GM19452 (cell line): ENCODE measurements around the gene DAG1.
A peak's percentile ranks its signal among the peaks of the same experiment; 100 is the strongest.
"Not testable (repeated sequence)": the region's sequence is repeated elsewhere in the genome, so short reads cannot be mapped to it uniquely, and the experiment has no call there.

Experiments used
- ATAC-seq: cut with Tn5 transposase; IDR thresholded peaks from one replicate; pipeline ENCODE4 v1.9.1; 2021; ENCODE audit not compliant: unreplicated experiment

Gene DAG1

DNA sequence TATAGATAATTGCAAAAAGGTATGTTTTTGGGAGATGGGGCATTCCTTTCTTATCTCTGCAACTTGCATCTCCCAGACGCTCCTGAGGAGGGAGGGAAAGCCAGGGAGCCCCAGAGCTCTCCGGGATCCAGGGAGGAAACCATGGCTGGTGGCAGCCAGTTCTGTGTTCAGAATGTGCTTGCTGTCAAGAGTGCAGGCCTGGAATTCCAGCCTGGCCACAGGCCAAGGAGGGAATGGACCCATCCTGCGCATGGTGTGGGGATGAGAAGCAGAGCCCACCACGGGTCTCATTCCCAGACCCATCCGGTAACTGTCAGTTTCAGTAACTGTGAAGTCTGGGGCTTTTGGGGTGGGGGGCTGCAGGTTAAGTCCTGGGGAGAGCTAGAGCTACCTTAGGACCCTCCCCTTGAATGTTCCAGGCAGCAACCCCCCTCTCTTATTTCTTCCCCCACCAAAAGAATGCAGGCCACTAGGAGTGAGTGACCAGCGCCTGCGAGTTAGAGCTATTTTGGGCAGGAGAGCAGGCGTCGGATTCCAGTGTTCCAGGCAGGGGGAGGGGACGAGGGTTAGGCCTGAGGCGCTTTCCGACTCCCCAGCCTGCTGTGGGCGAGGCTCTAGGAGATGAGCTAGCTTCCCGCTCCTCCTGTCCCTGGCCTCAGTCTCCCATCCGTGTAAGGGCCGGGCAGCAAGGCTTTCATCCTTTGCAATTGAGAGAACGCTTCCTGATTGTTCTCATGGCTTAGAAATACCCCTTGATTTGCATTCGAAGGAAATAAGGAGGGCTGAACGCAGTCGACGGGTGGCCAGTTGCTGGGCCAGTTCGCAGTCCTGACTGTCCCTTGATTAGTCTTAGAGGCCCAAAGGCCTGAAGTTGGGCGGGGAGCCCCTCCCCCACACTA lies 781 bp upstream of the DAG1 start:
- no peak for ATAC-seq

GRCh38 chr3:49470714-49471420 lies 800 bp downstream of the DAG1 start:
- peak; percentile 26 for ATAC-seq

GRCh38 chr3:49471856-49472495 lies 1.9 kb downstream of the DAG1 start:
- no peak for ATAC-seq

DNA sequence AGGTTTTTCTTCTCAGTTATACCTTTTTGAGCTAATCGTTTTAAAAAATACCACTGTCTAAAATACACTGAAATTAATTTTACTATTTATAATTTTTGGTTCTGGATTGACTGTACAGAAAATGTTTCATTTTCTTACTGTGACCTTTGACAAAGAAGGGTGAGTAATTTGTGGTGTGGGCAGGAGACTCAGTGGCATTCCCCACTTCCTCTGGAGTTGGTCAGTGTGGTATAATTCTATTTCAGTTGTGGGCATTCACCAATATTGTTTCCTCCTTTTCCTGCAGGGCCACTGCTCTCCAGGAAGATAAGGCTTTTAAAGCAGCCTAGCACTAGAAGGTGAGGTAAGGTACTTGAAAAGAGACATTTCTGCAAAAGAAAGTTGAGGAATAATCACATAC lies 6.5 kb downstream of the DAG1 start:
- no peak for ATAC-seq

GRCh38 chr3:49482766-49483165 lies 12.7 kb downstream of the DAG1 start:
- ATAC-seq: no peak

DNA sequence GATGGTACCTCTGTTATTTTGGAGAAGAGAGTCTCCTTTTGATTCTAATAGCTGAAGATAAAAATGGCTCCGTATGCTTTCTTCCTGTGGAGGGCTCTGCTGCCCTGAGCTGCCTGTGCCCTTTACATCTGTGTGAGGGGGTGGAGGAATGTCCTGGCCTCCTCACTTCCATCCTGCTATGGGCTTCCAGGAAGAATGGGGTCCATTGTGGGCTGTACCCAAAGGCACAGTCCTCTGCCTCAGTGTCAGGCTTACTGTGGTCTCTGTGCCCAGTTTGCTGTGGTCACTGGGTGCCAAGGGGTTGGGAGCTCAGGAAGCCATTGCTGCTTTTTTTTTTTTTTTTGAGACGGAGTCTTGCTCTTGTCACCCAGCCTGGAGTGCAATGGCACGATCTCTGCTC lies 14.4 kb downstream of the DAG1 start:
- no peak for ATAC-seq

GRCh38 chr3:49489247-49489646 lies 19.2 kb downstream of the DAG1 start:
- ATAC-seq: no peak

- no peak for ATAC-seq
These were observed 22.9 kb downstream of the DAG1 start for GRCh38 chr3:49492969-49493368.

DNA sequence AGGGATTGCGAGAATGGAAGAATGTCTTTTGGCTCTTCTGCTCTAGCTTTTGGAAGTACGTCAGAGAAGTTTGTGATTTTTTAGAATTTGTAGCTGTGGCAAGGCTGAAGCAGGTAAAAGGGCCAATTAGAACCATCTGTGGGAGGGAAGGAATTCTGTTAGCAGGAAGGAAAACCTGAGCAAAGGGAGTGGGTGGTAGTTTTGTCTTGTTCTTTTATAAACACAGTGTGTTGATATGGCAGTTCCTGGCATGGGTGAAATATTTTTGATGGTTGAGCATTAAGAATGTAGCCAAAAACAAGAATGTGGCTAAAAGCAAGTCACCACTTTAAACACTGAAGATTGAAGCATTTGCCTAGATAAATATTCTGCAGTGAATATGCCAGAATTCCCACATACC lies 23.8 kb downstream of the DAG1 start:
- no peak for ATAC-seq

GRCh38 chr3:49495023-49495422 lies 25.0 kb downstream of the DAG1 start:
- no peak for ATAC-seq

- ATAC-seq: not testable (repeated sequence)
These were observed 26.8 kb downstream of the DAG1 start for GRCh38 chr3:49496845-49497244.

DNA sequence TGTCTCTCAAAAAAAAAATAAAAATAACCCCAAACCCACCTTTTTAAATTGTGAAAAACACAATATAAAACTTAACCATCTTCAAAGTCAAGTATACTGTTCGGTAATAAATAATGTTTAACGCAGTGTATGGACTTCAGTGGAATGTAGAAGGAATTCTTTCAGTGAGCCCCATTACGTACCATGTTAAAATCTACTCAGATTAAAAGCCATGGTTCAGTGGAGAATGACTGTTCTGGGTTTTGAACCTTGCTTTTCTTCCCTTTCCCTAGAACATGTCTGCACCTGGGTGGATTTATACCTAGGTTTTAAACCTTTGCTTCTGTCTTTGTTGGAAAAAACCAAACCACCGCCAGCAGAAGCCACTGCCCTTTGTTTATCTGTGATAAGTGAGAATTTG lies 27.5 kb downstream of the DAG1 start:
- no peak for ATAC-seq

DNA sequence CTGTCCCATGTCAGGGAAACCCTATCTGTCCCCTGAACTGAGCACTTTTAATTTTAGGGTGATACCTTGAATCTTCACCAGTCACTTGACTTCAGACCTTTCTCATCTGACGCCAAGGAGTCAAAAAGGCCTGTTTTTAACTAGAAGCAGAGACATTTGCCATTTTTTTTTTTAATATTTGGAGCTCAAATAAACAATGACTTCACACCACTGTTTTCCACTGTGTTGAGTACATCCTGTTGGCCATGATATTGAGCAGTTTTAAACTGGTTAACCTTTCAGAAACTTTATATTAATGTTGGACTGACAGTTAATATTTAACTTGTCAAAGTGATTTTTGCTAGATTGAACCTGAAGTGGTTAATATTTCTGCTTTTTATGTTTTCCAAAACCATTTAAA lies 28.2 kb downstream of the DAG1 start:
- no peak for ATAC-seq

DNA sequence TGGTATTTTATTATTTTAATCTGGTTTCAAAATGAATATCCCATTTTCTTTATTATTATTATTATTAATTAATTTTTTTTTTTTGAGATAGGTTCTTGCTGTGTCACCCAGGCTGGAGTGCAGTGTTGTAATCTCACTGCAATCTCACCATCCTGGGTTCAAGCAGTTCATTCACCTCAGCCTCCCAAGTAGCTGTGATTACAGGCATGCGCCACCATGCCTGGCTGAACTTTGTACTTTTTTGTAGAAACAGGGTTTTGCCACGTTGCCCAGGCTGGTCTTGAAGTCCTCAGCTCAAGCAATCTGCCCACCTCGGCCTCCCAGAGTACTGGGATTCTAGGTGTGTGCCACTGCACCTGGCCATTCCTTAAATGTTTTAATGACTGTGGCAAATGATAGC lies 28.6 kb downstream of the DAG1 start:
- no peak for ATAC-seq

DNA sequence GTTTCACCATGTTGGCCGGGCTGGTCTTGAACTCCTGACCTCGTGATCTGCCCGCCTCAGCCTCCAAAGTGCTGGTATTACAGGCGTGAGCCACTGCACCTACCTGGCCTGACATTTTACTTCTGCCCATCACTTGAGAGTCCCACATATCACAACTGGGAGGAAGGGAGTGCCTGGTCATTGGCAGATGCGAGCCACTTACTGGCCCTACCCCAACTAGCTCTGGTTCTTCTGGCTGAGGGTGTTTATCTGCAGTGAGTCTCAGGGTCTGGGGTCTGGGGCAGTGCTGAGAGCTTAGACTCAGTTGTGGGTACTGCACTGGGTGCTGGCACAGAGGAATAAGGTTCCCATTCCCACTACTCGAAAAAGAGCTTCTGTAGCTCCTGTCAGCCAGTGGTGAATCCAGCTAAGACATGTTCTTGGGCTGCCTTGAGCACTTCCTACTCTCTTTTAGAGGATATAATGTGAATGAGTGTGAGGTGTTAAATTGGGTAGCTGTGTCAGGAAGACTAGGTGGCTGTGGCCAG lies 30.2 kb downstream of the DAG1 start:
- no peak for ATAC-seq

DNA sequence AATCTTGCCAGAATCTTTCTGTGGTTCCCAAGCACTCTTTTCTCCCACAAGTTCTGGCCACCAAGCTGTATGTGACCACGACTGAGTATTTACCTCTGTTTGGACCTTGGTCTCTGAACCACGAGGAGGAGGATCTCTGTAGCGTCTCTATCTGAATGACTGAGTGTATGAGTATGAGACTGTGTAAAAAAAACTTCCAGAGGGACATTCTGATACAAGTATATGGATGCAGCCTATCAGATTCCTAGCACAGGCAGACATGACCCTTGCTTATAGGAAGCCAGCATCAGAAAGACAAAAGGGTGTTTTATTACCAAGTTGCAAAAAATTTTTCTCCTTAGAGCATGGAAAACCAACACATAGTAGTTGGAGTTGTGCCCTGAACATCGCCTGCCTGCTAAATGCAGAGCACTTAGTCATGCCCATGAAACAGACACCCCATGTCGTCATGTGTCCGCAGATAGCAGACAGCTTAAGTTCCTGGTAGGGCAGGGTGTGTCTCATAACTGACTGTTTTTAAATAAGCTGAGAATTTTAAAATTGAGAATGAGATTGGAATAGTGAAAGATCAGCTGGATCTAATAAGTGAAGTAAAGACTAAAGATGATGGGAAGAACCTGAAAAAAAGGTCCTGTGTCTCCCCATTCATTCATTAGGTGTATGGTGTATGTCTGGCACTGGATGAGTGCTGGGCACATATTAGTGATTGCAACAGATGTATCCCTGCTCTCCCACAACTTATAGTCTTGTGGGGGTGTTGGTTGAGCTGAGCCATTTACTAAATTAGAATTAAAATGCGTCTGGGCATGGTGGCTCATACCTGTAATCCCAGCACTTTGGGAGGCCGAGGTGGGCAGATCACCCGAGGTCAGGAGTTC lies 30.9 kb downstream of the DAG1 start:
- ATAC-seq: no peak

- no peak for ATAC-seq
These were observed 31.8 kb downstream of the DAG1 start for GRCh38 chr3:49501842-49502241.

- no peak for ATAC-seq
These were observed 36.8 kb downstream of the DAG1 start for GRCh38 chr3:49506906-49507305.

GRCh38 chr3:49509028-49509561 lies 39.0 kb downstream of the DAG1 start:
- ATAC-seq: no peak

DNA sequence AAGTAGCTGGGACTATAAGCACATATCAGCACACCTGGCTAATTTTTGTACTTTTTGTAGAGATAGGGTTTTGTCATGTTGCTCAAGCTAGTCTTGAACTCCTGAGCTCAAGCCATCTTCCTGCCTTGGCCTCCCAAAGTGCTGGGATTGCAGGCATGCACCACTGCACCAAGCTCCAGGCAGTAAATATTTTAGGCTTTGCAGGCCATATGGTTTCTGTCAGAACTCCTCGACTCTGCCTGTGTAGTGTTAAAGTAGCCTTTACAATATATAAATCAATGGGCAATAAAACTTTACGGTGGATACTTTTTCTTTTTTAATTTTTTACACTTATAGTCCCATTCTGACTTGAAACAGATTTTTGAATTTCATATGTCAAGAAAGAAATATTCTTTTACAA lies 41.6 kb downstream of the DAG1 start:
- ATAC-seq: no peak
